HepG2 (cell line): ENCODE data around the gene SHROOM1. TPM values are rescaled to one million over a fixed set of nuclear protein-coding genes. Genes with fewer than 3 reads are reported as not detected.

Experiments used
- ATF6 ChIP-seq: sonication (generic); formaldehyde crosslinking; conservative IDR thresholded peaks from 2 replicates; pipeline ENCODE4 v1.4.0; 2020; ENCODE audit warnings: missing genetic modification reagents
- E2F1 ChIP-seq: sonication (generic); formaldehyde crosslinking; IDR thresholded peaks from 2 replicates; pipeline ENCODE4 v1.5.0; 2020; ENCODE audit warnings: missing genetic modification reagents
- EEA1 ChIP-seq: sonication (generic); formaldehyde crosslinking; IDR thresholded peaks from 2 replicates; pipeline ENCODE4 v1.5.1; 2020; ENCODE audit warnings: mild to moderate bottlenecking, missing genetic modification reagents, borderline replicate concordance
- HNF1B ChIP-seq: sonication (generic); formaldehyde crosslinking; IDR thresholded peaks from 2 replicates; pipeline ENCODE4 v1.5.1; 2020; ENCODE audit warnings: mild to moderate bottlenecking, moderate library complexity, missing genetic modification reagents
- KMT2A ChIP-seq: sonication (generic); formaldehyde crosslinking; IDR thresholded peaks from 2 replicates; pipeline ENCODE4 v1.4.0; 2020; ENCODE audit warnings: missing genetic modification reagents
- NFKB2 ChIP-seq: sonication (generic); formaldehyde crosslinking; IDR thresholded peaks from 2 replicates; pipeline ENCODE4 v1.4.0; 2020; ENCODE audit warnings: missing genetic modification reagents, borderline replicate concordance
- PLSCR1 ChIP-seq: sonication (generic); formaldehyde crosslinking; IDR thresholded peaks from 2 replicates; pipeline ENCODE4 v1.5.0; 2020; ENCODE audit warnings: missing genetic modification reagents, mild to moderate bottlenecking, borderline replicate concordance
- REXO4 ChIP-seq: sonication (generic); formaldehyde crosslinking; IDR thresholded peaks from 2 replicates; pipeline ENCODE4 v1.8.0; 2022; ENCODE audit warnings: missing genetic modification reagents, mild to moderate bottlenecking, borderline replicate concordance
- SOX13 ChIP-seq, 3 experiments: fragments of 450-650 bp in 1 of 3; sonication (generic) in 1 of 3; formaldehyde crosslinking in 1 of 3; IDR thresholded peaks in 2 of 3; conservative IDR thresholded peaks in 1 of 3; 2 replicates each; pipeline versions ENCODE4 v1.5.0 to v1.6.1; 2016 to 2020; ENCODE audit warnings: antibody characterized with exemption in 1 of 3, mild to moderate bottlenecking in 1 of 3, missing compliant biosample characterization in 1 of 3, missing genetic modification reagents in 1 of 3, moderate library complexity in 1 of 3
- STAG1 ChIP-seq: sonication (generic); formaldehyde crosslinking; IDR thresholded peaks from 2 replicates; pipeline ENCODE4 v1.4.0; 2020; ENCODE audit warnings: missing genetic modification reagents
- TBX3 ChIP-seq: fragments of 450-650 bp; IDR thresholded peaks from 2 replicates; pipeline ENCODE4 v1.6.1; 2017; ENCODE audit warnings: antibody characterized with exemption, mild to moderate bottlenecking, inconsistent platforms, borderline replicate concordance
- TEF ChIP-seq: sonication (generic); formaldehyde crosslinking; IDR thresholded peaks from 2 replicates; pipeline ENCODE4 v1.5.0; 2020; ENCODE audit warnings: missing genetic modification reagents
- ZMYM2 ChIP-seq: sonication (generic); formaldehyde crosslinking; IDR thresholded peaks from 2 replicates; pipeline ENCODE4 v1.8.0; 2022; ENCODE audit warnings: mild to moderate bottlenecking, missing genetic modification reagents
- ZNF281 ChIP-seq: sonication (generic); formaldehyde crosslinking; IDR thresholded peaks from 2 replicates; pipeline ENCODE4 v1.4.0; 2020; ENCODE audit warnings: missing genetic modification reagents, borderline replicate concordance
- ZNF331 ChIP-seq: sonication (generic); formaldehyde crosslinking; IDR thresholded peaks from 2 replicates; pipeline ENCODE4 v1.4.0; 2020; ENCODE audit warnings: missing genetic modification reagents
- ZNF615 ChIP-seq: sonication (generic); formaldehyde crosslinking; IDR thresholded peaks from 2 replicates; pipeline ENCODE4 v1.5.0; 2020; ENCODE audit warnings: mild to moderate bottlenecking, missing genetic modification reagents, borderline replicate concordance
- ZNF747 ChIP-seq: sonication (generic); formaldehyde crosslinking; IDR thresholded peaks from 2 replicates; pipeline ENCODE4 v1.8.1; 2023; ENCODE audit warnings: missing genetic modification reagents, mild to moderate bottlenecking, borderline replicate concordance
- polyA plus RNA-seq, 8 experiments: library from polyadenylated mRNA; depleted of rRNA in 3 of 8; stranded (reverse) in 7 of 8; unstranded in 1 of 8; fragments of >200 nt; fragmentation: Illumina TruSeq in 4 of 8; extraction: Trizol in 4 of 8; gene quantifications; 2 replicates each; pipeline versions ENCODE4 v1.2.1 to v1.2.3, GENCODE V29; 2011 to 2016; ENCODE audit warnings: low read depth in 4 of 8, missing spikeins in 1 of 8, mixed read lengths in 1 of 8; ENCODE audit not compliant: insufficient read depth in 1 of 8
- total RNA-seq, 5 experiments: library from RNA; depleted of rRNA; stranded (reverse); fragments of >200 nt; fragmentation: Illumina TruSeq; extraction: Trizol; gene quantifications; 2 replicates each; pipeline ENCODE4 v1.2.3, GENCODE V29; 2016; ENCODE audit warnings: low read depth in 1 of 5

The SHROOM1 gene
- total and polyA plus RNA-seq, 2 of the 13 experiments (the other 11 are each of a cell fraction or from before 2014, with no cell fraction given): 18.2 to 25.7 TPM

- TF ChIP-seq ZNF281 (CRISPR knock-in tag): no peak
- 0 out of 2 replicates have a peak, but pooled peaks have one; percentile 58 for TF ChIP-seq ZMYM2 (CRISPR knock-in tag)
- TF ChIP-seq NFKB2 (CRISPR knock-in tag): peak; percentile 31; the same call in 1 of the 2 replicates
- TF ChIP-seq EEA1 (CRISPR knock-in tag): no peak
- TF ChIP-seq TEF (CRISPR knock-in tag): no peak
- 0 out of 2 replicates have a peak, but pooled peaks have one; percentile 72 for TF ChIP-seq ZNF615
- TF ChIP-seq ZNF331 (CRISPR knock-in tag): no peak
- TF ChIP-seq E2F1 (CRISPR knock-in tag): no peak
- no peak; the same call in 1 of the 2 replicates for TF ChIP-seq PLSCR1
- TF ChIP-seq TBX3: no peak
- TF ChIP-seq ZNF747 (CRISPR knock-in tag): peak; percentile 29; the same call in 1 of the 2 replicates
- peak; percentile 78 for TF ChIP-seq KMT2A (CRISPR knock-in tag)
- TF ChIP-seq STAG1 (CRISPR knock-in tag): peak; percentile 96
- TF ChIP-seq REXO4 (CRISPR knock-in tag): no peak
- peak; percentile 68 for TF ChIP-seq HNF1B (CRISPR knock-in tag)
- no peak for TF ChIP-seq SOX13 (IDR thresholded peaks at IDR 0.05)
- TF ChIP-seq SOX13 (CRISPR knock-in tag; conservative IDR thresholded peaks at IDR 0.05 in 1 of 2, IDR thresholded peaks at IDR 0.05 in 1 of 2): no peak
- TF ChIP-seq ATF6 (CRISPR knock-in tag): no peak
Measured at GRCh38 chr5:132829742-132830435, 558 bp downstream of the SHROOM1 start (continued).
